ENCODE data around the gene SRCAP.
"Not testable (repeated sequence)": the region's sequence is repeated elsewhere in the genome, so short reads cannot be mapped to it uniquely, and the experiment has no call there.

Gene SRCAP

DNA sequence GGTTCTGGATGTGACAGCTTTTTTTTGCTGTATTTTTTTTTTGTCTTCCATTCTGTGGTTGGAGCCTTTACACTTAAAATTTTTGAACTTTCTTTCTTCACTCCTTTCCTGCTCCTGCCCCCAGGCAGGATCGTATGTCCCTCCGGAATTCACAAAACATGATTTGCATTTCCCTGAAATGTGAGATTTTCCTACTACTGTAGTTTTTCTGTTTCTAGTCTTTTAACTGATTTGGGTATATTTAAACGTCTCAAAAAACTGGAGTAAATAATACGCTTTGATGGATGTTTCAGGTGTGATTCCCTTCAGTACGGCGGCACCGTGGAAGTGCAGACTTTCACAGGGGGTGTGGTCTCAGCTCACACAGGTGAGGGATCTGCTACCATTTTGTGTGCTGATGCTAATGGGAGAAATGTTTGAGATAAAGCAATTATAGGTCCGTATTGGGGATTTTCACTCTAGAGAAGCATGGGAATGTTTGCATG is 686 bp downstream of the SRCAP start:
- peak; percentile 8 for DNase-seq (ENCODE audit: low spot score)

DNA sequence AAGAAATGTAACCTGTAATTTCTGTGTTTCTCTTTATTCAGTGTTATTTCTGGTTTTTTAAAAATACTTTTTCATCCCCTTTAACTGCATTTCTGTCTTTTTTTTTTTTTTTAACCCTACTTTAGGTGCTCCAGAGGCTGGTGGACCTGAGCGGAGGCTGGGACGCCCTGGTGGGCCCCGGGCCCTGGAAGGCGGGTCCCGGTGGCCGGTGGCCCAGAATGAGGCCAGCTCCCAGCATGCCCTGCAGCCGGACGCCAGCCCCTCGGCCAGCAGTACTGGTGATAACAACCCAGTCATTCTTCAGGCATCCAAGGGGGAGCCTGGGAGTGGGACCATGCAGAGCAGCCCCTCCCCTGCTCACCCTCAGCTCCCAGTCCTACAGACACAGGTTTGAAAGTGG is 1.5 kb downstream of the SRCAP start:
- no peak for DNase-seq (ENCODE audit: low spot score)

DNA sequence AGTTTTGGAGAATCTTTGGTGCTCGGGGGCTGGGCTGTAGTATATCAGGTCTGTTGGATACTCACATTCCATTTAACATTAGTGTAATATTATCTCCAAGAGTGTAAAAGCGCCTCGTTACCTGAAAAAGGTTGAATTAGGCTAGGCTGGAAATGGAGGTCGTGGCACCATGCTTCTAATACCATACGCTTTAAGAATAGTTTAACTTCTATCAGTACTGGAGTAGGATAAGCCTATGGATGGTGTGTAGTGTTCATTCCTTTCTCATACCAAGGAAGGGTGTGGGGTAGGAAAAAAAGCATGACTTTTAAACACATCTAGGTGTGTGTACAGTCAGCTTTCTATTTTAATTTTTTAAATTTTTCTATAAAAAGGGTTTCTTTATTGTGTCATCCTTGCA is 2.0 kb downstream of the SRCAP start:
- DNase-seq (ENCODE audit: low spot score): no peak

DNA sequence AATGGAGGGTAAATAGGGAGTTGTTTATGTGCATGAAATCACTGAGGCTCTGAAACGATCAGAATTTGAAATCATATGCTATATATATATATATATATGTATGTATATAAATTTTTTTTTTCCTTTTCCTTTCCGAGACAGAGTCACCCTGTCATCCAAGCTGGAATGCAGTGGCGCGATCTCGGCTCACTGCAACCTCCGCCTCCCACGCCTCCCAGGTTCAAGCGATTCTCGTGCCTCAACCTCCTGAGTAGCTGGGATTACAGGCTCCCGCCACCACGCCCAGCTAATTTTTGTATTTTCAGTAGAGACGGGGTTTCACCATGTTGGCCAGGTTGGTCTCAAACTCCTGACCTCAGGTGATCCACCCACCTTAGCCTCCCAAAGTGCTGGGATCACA is 4.1 kb downstream of the SRCAP start:
- DNase-seq (ENCODE audit: low spot score): not testable (repeated sequence)

DNA sequence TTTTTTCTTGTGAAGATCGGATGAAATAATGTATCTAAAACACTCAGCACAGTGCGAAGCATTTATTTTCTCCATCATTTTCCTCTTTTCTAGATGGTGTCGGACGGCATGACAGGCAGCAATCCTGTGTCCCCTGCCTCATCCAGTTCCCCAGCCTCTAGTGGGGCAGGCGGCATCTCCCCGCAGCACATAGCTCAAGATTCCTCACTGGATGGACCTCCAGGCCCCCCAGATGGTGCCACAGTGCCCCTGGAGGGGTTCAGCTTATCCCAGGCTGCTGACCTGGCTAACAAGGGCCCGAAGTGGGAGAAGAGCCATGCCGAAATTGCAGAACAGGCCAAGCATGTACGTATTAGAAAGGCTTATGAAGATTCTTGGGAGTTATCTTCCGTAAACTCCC is 5.0 kb downstream of the SRCAP start:
- no peak for DNase-seq (ENCODE audit: low spot score)

DNA sequence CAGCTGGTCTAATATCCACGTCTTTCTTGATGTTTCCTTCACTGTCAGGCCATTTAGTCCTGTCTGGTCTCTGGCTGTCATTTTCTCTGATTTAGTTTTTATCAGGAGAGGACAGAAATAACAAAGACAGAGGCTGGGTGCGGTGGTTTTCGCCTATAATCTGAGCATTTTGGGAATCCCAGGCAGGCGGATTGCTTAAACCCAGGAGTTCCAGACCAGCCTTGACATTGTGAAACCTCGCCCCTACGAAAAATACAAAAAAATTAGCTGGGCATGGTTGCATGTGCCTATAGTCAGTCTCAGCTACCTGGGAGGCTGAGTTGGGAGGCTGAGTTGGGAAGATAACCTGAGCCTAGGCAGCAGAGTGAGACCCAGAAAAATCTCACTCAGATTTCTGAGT is 7.1 kb downstream of the SRCAP start:
- no peak for DNase-seq (ENCODE audit: low spot score)

DNA sequence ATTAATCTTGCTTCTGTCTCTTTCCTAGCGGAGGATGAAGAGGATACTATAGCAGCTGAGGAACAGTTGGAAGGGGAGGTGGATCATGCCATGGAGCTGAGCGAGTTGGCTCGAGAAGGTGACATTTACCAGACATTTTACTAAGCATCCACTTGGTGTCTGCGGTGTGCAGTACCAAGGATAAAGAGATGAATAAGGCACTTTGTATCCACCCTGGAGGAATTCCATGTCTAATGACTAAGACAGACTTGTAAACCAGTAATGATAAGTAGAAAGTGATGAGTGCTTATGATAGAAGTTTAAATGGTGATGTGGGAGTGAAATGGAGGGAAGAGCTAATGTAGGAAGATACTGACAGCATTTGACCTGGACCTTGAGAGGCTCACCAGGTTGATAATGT is 12.0 kb downstream of the SRCAP start:
- DNase-seq (ENCODE audit: low spot score): no peak

DNA sequence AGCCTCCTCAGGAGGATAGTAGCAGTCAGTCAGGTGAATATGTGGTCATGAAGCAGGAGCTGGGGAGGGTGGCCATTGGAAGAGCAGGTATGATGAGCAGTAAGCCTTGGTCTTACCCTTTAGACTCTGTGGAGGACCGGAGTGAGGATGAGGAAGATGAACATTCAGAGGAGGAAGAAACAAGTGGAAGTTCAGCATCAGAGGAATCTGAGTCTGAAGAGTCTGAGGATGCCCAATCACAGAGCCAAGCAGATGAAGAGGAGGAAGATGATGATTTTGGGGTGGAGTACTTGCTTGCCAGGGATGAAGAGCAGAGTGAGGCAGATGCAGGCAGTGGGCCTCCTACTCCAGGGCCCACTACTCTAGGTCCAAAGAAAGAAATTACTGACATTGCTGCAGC is 12.7 kb downstream of the SRCAP start:
- DNase-seq (ENCODE audit: low spot score): no peak

DNA sequence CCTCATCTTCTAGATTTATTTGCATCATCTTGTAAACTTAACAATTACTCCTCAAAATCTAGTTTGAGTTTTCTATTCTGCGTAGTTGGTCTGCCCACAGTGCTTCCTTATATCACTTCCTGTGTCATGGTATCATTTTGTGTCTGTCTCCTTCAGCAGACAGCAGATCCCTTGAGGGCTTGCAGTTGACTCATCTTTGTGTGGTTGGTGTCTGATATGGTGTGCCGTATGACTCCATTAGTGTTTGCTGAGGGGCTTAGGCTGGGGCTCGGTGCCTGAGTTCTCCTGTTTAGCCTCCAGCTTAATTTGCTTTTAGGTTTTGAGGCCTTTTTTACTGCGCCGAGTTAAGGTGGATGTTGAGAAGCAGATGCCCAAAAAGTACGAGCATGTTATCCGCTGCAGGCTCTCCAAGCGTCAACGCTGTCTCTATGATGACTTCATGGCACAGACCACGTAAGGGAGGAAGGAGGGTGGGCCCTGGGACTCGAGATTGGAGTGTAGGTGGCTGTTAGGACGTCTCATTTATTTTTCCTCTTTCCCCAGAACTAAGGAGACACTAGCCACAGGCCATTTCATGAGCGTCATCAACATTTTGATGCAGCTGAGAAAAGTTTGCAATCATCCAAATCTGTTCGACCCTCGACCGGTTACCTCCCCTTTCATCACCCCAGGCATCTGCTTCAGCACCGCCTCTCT is 16.9 kb downstream of the SRCAP start:
- peak; percentile 17 for DNase-seq (ENCODE audit: low spot score)

DNA sequence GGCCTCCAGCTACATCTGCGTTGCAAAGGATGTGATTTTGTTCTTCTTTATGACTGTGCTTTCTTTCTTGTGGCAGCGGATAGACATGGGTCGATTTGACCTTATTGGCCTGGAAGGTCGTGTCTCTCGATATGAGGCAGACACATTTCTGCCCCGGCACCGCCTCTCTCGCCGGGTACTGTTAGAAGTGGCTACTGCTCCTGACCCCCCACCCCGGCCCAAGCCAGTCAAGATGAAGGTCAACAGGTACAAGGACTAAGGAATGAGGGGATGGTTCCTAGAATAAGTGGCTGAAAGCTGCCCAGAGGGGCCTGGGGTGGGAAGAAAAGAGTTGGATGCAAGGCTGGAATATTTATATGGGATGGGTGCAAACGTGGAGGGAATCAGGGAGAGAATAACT is 21.1 kb downstream of the SRCAP start:
- DNase-seq (ENCODE audit: low spot score): no peak

DNA sequence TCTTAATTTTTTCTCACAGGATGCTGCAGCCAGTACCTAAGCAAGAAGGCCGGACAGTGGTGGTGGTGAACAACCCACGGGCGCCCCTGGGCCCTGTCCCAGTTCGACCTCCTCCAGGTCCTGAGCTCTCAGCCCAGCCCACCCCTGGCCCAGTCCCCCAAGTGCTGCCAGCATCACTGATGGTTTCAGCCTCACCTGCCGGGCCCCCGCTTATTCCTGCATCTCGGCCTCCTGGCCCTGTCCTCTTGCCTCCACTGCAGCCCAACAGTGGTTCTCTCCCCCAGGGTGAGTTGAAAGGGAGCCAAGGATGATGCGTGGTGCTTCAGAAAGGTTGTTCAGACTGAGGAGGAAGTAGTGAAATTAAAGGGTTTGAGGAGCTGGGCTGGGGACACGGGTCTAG is 21.7 kb downstream of the SRCAP start:
- DNase-seq (ENCODE audit: low spot score): no peak

DNA sequence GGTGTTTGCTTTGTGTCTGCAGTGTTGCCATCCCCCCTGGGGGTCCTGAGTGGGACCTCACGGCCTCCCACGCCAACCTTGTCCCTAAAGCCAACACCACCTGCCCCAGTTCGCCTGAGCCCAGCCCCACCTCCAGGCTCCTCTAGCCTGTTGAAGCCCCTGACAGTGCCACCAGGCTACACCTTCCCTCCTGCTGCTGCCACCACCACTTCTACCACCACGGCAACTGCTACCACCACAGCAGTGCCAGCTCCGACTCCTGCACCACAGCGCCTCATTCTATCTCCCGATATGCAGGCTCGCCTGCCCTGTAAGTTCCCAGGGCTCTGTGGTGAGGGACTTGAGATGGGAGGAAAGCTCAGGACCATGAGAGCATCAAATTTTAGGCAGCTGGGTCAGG is 22.2 kb downstream of the SRCAP start:
- no peak for DNase-seq (ENCODE audit: low spot score)

DNA sequence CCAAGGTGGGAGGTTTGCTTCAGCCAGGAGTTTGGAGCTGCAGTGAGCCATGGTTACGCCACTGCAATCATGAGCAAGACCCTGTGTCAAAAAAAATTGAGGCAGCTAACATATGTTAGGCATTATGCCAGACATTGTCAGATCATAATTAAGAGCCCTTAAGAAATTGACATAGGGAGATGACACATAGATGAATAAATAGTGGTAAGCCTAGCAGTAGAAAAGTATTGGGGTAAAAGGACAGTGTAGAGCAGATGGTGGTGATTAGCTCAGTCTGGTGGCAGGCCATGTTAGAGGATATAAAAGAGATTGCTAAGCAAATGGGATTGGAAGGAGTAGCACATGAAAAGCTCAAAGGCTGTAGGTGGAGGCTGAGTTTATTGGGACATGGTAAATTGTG is 22.6 kb downstream of the SRCAP start:
- DNase-seq (ENCODE audit: low spot score): no peak

DNA sequence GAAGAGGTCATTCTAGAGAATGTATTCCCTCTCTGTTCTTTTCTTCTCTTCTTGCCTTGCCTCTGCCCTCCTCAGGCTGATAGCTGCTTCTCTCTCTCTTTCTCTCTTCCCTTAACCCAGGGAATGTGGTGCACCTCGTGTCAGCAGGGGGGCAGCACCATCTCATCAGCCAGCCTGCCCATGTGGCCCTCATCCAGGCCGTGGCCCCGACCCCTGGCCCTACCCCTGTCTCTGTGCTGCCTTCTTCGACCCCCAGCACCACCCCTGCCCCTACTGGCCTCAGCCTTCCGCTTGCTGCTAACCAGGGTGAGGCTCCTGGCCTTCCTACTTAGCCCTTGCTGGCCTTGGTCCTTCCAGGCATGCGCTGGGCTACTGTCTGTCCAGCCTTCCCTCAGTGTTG is 23.5 kb downstream of the SRCAP start:
- no peak for DNase-seq (ENCODE audit: low spot score)

DNA sequence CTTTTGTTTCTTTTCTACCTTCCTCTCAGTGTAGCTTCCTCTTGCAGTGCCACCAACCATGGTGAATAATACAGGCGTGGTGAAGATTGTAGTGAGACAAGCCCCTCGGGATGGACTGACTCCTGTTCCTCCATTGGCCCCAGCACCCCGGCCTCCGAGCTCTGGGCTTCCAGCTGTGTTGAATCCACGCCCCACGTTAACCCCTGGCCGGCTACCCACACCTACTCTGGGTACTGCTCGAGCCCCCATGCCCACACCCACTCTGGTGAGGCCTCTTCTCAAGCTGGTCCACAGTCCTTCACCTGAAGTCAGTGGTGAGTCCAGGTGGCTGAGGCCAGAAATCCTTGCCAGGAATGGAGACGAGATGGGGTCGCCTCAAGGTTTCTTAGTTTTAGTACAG is 23.9 kb downstream of the SRCAP start:
- DNase-seq (ENCODE audit: low spot score): no peak

DNA sequence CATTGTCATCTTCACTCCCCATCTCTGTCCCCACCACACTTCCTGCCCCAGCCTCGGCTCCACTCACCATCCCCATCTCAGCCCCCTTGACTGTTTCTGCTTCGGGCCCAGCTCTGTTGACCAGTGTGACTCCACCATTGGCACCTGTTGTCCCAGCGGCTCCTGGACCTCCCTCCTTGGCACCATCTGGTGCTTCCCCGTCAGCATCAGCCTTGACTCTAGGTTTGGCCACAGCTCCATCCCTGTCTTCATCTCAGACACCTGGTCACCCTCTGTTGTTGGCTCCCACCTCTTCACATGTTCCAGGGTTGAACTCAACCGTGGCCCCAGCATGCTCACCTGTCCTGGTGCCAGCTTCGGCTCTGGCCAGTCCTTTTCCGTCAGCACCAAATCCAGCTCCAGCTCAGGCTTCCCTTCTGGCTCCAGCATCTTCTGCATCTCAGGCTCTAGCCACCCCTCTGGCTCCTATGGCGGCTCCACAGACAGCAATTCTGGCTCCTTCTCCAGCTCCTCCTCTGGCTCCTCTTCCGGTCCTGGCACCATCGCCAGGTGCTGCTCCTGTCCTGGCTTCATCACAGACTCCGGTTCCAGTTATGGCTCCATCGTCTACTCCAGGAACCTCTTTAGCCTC is 24.9 kb downstream of the SRCAP start:
- no peak for DNase-seq (ENCODE audit: low spot score)

DNA sequence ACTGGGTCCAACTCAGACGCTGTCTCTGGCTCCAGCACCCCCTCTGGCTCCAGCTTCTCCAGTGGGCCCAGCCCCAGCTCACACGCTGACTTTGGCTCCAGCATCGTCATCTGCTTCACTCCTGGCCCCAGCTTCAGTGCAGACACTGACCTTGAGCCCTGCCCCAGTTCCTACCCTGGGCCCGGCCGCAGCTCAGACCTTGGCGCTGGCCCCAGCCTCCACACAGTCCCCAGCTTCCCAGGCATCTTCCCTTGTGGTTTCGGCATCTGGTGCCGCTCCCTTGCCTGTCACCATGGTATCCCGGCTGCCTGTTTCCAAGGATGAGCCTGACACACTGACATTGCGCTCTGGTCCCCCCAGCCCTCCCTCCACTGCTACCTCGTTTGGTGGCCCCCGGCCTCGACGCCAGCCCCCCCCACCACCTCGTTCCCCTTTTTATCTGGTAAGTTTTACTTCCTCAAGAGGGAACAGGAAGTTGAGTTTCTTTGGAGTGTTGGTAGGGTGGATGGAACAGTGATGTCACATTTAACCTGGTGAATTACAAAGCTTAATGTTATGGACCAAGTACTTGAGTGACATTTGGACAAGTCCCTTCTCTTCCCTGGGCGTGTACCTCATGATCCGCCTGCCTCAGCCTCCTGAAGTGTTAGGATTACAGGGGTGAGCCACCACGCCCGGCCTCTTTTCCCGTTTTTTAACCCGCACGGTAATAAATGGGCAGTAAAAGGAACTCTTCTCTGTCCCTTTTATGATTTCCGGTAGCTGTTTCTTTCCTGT is 25.9 kb downstream of the SRCAP start:
- no peak for DNase-seq (ENCODE audit: low spot score)

DNA sequence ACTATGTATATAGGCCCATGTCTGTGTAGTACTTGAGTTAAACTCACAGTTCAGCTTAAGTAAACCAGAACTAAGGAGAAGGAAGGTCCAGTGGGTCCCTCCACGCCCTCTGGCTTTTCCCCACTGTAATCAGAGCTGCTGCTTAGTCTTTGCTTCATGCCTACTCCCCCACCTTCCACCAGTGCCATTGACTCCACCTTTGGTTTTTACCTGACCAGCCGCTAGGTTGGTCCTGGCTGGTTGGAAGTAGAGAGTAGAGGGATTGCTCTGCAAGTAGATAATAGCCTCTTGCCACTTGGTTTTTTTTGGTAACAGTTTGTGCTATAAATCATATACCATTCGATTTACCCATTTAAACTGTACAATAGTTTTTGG is 26.4 kb downstream of the SRCAP start:
- no peak for DNase-seq (ENCODE audit: low spot score)

DNA sequence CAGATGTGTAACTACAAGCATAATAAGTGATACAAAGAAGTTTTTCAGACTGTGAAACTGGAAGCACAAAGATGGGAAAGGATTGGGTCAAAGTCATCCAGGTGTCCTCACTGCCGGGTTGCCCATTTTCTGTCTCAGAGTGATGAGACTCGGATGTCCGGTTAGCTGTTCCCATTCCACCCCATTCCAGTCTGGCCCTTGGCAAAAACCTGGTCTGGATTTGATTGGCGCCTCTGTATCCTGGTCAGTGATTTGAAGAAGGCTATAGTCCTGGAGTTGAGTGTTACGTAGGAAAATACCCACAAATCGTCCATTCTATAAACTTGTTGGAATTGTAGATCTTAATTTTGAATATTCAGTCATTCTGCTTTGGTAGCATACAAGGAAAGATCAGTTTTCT is 29.4 kb downstream of the SRCAP start:
- no peak for DNase-seq (ENCODE audit: low spot score)

DNA sequence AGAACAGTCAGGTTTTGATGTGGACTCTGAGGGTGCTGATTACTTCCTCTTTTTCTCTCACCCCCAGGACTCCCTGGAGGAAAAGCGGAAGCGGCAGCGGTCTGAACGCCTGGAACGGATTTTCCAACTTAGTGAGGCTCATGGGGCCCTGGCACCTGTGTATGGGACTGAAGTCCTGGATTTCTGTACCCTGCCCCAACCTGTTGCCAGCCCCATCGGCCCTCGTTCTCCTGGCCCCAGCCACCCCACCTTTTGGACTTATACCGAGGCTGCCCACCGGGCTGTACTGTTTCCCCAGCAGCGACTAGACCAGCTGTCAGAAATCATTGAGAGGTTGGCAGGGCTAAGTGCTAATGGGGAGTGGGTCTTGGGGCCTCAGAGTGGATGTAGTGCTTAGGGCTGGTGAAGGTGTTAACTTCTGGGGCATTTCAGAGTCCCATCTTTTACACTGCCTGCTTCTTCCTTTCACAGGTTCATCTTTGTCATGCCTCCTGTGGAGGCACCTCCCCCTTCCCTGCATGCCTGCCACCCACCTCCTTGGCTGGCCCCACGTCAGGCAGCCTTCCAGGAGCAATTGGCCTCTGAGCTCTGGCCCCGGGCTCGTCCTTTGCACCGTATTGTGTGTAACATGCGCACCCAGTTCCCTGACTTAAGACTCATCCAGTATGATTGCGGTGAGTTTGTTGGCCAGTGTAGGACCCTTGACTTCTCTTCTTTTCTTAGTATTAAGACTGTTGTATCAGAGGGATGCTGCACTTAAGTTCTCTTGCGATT is 30.1 kb downstream of the SRCAP start:
- no peak for DNase-seq (ENCODE audit: low spot score)

DNA sequence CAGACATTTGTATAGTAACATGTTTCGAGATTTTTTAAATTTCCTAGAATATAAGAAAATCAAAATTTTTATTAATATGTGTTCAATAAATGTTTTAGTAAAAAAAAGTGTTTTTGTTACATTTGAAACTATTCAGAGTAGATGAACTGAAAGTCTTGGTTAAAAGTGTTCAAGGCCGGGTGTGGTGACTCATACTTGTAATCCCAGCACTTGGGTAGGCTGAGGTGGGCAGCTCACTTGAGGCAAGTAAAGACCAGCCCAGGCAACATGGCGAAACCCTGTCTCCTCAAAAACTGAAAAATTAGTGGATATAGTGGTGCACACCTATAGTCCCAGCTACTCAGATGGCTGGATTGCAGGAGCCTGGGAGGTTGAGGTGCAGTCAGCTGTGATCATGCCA is 32.4 kb downstream of the SRCAP start:
- DNase-seq (ENCODE audit: low spot score): no peak

DNA sequence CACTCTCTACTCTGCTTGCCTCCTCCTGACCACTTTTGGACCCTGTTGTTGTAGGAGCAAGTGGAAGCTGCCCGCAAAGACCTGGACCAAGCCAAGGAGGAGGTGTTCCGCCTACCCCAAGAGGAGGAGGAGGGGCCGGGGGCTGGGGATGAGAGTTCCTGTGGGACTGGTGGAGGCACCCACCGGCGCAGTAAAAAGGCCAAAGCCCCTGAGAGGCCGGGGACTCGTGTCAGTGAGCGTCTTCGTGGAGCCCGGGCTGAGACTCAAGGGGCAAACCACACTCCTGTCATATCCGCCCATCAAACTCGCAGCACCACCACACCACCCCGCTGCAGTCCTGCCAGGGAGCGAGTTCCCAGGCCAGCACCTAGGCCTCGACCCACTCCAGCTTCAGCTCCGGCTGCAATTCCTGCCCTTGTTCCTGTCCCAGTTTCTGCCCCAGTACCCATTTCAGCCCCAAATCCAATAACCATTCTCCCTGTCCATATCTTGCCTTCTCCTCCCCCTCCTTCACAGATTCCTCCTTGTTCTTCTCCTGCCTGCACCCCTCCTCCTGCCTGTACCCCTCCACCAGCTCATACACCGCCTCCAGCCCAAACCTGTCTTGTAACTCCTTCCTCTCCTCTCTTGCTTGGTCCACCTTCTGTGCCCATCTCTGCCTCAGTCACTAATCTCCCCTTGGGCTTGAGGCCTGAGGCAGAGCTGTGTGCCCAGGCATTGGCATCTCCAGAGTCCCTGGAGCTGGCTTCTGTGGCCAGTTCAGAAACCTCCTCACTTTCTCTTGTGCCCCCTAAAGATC is 38.2 kb downstream of the SRCAP start:
- DNase-seq (ENCODE audit: low spot score): no peak
